GM21717 (cell line): ENCODE results near the gene TRAPPC4.
A peak's percentile ranks its signal among the peaks of the same experiment; 100 is the strongest.
"Not testable (repeated sequence)": the region's sequence is repeated elsewhere in the genome, so short reads cannot be mapped to it uniquely, and the experiment has no call there.

ENCODE experiments used
- ATAC-seq: cut with Tn5 transposase; IDR thresholded peaks from one replicate; pipeline ENCODE4 v1.9.1; 2021; ENCODE audit warnings: mild to moderate bottlenecking, moderate library complexity; ENCODE audit not compliant: unreplicated experiment

Gene TRAPPC4

GRCh38 chr11:119012629-119013170, 5.9 kb upstream of the TRAPPC4 start:
- no peak for ATAC-seq

- ATAC-seq, result no peak
These were observed 4.2 kb upstream of the TRAPPC4 start for GRCh38 chr11:119014209-119014924.

DNA sequence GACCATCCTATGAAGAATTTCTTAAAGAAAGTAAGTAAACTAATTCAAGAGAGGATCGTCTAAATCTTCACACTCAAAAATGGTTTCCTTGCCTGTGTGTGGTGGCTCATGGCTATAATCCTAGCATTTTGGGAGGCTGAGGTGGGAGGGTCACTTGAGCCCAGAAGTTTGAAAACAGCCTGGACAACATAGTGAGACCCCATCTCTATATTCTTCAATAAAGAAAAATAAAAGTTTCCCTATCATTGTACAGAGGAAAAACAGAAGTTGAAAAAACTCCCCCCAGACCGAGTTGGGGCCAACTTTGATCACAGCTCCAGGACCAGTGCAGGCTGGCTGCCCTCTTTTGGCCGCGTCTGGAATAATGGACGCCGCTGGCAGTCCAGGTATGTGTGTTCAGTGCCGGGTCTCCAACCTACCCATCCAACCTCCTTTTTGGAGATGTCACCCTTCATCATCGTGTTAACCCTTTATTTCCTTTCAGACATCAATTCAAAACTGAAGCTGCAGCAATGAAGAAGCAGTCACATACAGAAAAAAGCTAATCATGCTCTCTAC, 3.4 kb upstream of the TRAPPC4 start:
- ATAC-seq, result no peak

DNA sequence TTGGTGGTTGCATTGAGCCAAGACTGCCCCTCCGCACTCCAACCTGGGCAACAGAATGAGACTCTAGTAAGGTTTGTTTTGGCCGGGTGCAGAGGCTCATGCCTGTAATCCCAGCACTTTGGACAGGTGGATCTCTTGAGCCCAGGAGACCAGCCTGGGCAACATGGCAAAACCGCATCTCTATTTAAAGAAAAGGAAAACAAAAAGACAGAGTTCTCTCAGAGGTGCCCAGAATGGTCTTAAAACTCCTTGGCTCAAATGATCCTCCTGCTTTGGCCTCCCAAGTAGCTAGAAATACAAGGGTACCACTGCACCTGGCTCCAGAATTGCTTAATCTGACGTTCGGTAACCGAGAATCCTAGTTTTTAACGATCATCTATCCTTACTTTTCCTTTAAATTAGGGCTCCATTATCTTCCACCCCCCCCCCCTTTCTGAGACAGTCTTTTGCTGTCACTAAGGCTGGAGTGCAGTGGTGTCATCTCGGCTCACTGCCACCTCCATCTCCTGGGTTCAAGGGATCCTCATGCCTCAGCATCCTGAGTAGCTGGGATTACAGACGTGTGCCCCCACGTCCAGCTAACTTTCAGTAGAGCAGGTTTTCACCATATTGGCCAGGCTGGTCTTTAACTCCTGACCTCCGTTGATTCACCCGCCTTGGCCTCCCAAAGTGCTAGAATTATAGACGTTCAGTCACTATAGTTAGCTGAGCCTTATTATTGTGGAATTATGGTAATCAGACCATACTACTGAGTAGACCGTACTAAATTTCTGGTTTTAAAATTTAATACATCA, 2.2 kb upstream of the TRAPPC4 start:
- ATAC-seq, result no peak

DNA sequence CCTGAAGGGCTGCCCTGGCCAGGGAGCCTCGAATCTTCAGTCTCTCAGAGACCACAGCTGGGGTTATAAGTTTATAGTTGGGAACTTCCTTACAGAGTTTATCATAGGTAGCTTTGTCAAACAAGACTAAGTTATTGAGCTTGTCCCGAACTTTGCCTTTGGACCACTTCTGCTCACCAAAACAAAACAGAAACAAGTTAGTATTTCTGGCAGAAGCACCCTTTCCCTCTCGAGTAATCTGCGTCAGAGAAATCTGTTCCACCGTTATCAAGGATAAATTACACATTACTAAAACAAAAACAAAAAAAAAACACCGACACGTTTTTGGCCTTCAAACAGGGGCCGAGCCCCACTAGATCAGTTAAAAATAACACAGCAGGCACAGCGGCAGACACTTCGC, 1.2 kb upstream of the TRAPPC4 start:
- ATAC-seq, result not testable (repeated sequence)

GRCh38 chr11:119019996-119020395, 1.4 kb downstream of the TRAPPC4 start:
- no peak for ATAC-seq

GRCh38 chr11:119021631-119022030, 3.1 kb downstream of the TRAPPC4 start:
- no peak for ATAC-seq

- no peak for ATAC-seq
These were observed 5.2 kb downstream of the TRAPPC4 start for GRCh38 chr11:119023741-119024140.

DNA sequence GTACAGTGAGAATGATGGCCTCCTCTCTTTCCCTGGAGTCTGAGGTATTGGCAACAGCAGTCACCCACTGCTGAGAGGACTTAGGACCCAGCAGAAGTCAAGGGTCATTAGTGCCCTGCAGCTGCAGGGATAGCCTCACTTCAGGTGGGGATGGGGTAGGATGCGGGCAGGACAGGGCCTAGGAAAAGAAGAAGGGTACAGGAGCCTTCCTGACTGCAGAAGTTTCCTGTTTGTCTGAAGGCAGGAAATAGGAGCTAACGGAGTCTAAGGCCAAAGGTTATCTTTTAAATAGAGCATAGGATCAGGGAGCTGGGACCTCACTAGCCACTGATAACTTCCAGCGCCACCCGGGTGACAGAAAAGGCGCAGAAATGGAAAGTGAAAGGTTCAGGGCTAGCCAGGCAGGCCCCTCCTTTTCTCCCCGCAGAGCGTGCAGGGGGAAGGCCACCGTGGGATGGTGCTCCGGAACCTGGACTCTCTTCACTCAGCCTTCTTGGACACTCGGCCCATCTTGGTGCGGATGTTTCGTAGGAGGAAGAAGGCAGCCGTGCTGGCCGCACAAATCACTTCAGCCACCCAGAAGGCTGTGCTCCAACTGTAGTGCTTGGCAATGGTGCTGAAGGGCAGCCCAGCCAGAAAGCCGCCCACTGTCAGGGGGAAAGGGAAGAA, 6.0 kb downstream of the TRAPPC4 start:
- no peak for ATAC-seq

DNA sequence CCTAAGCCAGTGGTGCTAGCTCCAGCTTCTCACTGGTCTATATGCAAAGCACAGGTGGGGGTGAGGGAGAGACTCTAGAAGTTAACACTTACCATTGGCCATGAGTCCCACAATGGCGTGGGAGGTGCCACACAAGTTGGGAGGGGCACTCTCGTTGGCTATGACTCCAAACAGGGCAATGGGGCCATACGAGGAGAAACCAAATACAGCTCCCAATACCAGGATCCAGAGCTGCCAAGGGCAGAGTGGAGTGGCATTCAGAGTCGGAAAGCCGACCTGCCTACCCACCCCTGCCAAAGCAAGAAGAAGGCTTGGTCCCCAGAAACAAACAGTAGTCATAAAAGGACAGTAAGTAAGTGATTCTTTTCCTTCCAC, 6.5 kb downstream of the TRAPPC4 start:
- no peak for ATAC-seq

DNA sequence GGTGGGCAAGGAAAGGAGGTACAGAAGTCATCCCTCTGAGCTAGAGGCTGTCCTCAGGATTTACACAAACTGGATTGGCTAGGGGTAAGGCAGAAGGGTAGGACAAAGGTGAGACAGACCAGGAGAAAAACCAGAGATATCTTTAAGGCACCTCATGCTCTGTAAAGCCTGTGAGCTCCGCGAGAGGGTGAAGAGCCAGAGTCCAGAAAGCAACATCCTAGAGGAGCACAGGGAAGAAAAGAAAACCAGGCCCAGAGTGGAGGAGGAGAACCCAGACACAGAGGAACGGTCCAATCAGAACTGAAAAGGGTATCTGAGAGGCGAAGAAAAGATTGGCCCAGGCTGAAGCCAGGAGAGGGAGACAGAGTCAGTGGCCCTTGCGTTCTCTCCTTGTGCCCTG, 7.0 kb downstream of the TRAPPC4 start:
- ATAC-seq, result no peak

- no peak for ATAC-seq
These were observed 7.6 kb downstream of the TRAPPC4 start for GRCh38 chr11:119025978-119026766.

GRCh38 chr11:119026970-119027369, 8.4 kb downstream of the TRAPPC4 start:
- no peak for ATAC-seq

- ATAC-seq, result no peak
These were observed 9.2 kb downstream of the TRAPPC4 start for GRCh38 chr11:119027561-119028345.

DNA sequence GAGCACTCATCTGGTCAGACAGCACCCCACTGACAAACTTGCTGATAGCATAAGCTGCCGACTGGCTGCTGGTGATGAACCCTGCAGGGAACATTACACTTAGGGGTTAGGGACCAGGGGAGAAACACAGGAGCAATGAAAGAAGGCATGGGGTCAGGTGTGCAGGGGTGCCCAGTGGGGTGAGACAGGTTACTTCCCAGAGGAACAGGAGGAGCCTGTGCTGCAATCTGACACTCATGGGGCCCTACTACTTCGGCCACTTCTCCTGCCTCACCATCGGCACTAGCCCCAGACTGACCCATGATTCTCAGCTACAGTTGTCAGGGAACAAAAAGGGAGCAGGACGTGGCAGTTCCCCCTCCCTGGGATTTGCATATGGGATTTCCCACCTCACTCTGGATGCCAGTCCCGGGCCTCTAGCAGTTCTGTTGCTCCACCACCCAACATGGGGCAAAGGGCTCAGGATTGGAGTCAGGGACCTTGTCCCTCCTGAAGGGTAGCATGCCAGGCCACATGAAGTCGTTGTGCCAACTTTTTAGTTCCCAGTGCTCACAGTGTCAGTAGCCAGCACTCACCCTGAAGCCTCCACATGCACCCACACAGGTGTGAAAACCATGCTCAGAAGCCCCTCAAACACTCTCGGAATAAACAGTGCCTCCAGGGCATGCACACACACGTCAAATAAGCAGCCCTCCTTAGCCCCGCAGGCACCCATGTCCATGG, 9.9 kb downstream of the TRAPPC4 start:
- no peak for ATAC-seq

DNA sequence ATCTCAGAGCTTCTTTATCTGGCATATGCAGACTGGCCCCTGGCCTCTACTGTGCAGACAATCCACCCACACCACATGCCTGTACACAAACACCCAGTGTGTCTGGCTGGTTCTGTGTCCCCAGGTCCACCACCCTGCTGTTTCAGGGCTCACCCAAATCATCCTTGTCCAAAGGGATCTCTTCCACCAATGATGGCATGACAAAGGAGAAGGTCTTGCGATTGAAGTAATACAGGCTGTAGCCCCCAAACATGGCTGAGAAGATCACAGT, 10.4 kb downstream of the TRAPPC4 start:
- ATAC-seq, result no peak

DNA sequence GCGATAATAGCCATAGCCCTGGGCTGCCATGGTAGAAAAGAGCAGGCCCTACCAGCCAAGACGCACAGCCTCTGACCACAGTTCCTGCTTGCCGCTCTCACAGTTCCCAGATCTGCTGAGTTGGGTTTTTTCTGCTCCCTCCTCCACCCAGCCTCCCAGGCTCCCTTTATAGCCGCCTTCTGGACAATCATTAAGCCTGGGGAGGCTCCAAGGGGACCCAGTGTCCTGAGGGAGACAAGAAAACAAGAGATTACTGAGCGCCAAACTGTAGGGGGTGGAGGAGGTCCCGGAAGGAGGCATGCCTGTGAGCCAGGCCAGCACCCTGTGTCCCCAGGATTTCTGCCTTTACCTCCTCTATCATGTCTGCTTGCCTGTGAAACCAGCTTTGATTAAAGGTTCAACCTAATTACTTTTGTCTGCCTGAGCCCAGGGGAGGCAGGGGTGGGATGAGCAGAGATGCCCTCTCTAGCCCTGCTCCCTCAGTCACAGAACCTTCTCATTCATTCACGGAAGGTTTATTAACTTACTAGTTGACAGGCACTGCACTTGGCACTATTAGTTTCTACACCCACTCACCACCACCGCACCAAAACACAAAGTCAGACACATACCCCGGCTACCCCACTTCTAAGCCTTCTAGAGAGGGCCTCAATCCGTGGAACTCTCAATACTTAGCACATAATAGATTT, 10.9 kb downstream of the TRAPPC4 start:
- peak; percentile 12 for ATAC-seq

DNA sequence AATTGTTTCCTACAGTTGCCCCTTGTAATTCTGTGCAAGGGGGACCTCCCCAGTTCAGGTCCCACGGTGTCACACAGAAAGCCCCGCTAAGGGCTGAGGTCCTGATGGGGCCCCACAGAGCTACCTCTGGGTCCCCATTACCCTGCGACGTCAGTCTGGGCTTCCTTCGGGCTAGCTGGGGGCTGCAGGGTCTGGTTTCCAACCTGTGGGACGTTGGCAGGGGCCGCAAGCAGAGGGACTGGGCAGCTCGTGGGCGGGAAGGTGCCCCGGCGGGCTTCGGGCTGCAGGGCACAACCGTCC, 11.4 kb downstream of the TRAPPC4 start:
- peak; percentile 23 for ATAC-seq
